Right cardiac atrium (tissue), 5 donors: Measurements from ENCODE around the gene SHOX. TPM values are rescaled to one million over a fixed set of nuclear protein-coding genes. Genes with fewer than 3 reads are reported as not detected.
"Not testable (repeated sequence)": the region's sequence is repeated elsewhere in the genome, so short reads cannot be mapped to it uniquely, and the experiment has no call there.

Experiments
- ATAC-seq, 2 donors: fragments of 200-7000 bp; cut with Tn5 transposase; one replicate each; pipeline versions ENCODE4 v1.8.0 to v1.9.1; 2020; ENCODE audit warnings: moderate library complexity in 2 of 2, mild to moderate bottlenecking in 1 of 2
- DNase-seq, 3 donors: peaks; one replicate each; pipeline ENCODE4 v3.0.0-alpha.2; 2020
- H3K27ac ChIP-seq: one replicate; pipeline ENCODE4 v1.5.1; 2013; ENCODE audit warnings: mild to moderate bottlenecking, low read length, control low read depth, moderate library complexity
- H3K27me3 ChIP-seq: one replicate; pipeline ENCODE4 v1.6.1; 2013; ENCODE audit not compliant: control insufficient read depth, insufficient read depth
- H3K4me1 ChIP-seq: one replicate; pipeline ENCODE4 v1.6.1; 2013; ENCODE audit warnings: low read length; ENCODE audit not compliant: control insufficient read depth, insufficient read depth
- H3K4me3 ChIP-seq: one replicate; pipeline ENCODE4 v1.5.1; 2013; ENCODE audit warnings: low read length, control low read depth
- H3K9me3 ChIP-seq: one replicate; pipeline ENCODE4 v1.6.1; 2013; ENCODE audit warnings: low read length; ENCODE audit not compliant: control insufficient read depth
- WGBS: extraction: QIAGEN DNeasy Blood & Tissue Kit; methylation state at CpG from one replicate; pipeline ENCODE4 v1.1.7; 2013; 5-methylcytosine and 5-hydroxymethylcytosine counted together
- intact Hi-C, 4 donors: fragments of 100-400 bp; cut with DNase I; formaldehyde crosslinking; loops; one replicate each; pipeline versions ENCODE4 v1.11.0 to v1.14.0; 2022 to 2023
- long read RNA-seq, 4 donors: library from polyadenylated mRNA; unstranded; transcript quantifications; one replicate each; pipeline ENCODE4 v2.0.0, GENCODE V29; 2020 to 2021
- polyA plus RNA-seq: library from polyadenylated mRNA; stranded (reverse); fragments of 200-250 nt; gene quantifications from one replicate; pipeline ENCODE4 v1.2.3, GENCODE V29; 2013
- total RNA-seq, 4 donors: library from RNA; stranded (reverse); fragmentation: NEBNext Ultra II Directional; extraction: Animal tissue kit (Norgen Biotek cat#: 25700); gene quantifications; one replicate each; pipeline ENCODE4 v1.2.1, GENCODE V29; 2021
- donor health status: healthy with polysubstance abuse.
- donor health status: DM: no; HTN: yes; CAD: no.
- donor health status: DM: no; HTN: no; CAD: no.
- donor health status: DM: no; HTN: yes; CAD: no; lungs with severe emphysema.
- donor health status: DM: yes; HTN: yes; CAD: no.

The SHOX gene
- not detected for total RNA-seq
- polyA plus RNA-seq, result not detected
- long read RNA-seq, donor 1, result 0 reads
- long read RNA-seq, donor 2, result 0 reads
- long read RNA-seq, donor 3, result 0 reads
- long read RNA-seq, donor 4, result 0 reads

- H3K27me3 ChIP-seq, result peaks cover 8% of the 10 kb centered on the region
- DNase-seq (no peak), ATAC-seq (no peak)
- no peaks in the 10 kb centered on the region for H3K9me3 ChIP-seq
- no peaks in the 10 kb centered on the region for H3K4me1 ChIP-seq
- WGBS, result 1% methylated on average over 84 of the region's 84 CpGs
- no peak within 1 kb of the TSS for H3K27ac ChIP-seq
- intact Hi-C loops, result no loop called here
- H3K4me3 ChIP-seq, result no peak within 1 kb of the TSS
Measured at GRCh38 chrX:630612-631496, at the start of gene SHOX. SHOX (plus strand) TSS chrX:630791; CDS start chrX:630898, 107 bp downstream.

GRCh38 chrX:581066-581465 lies 49.5 kb upstream of the SHOX start:
- no peaks in the 10 kb centered on the region for H3K27me3 ChIP-seq
- H3K4me1 ChIP-seq, result no peaks in the 10 kb centered on the region
- peaks cover 3% of the 10 kb centered on the region for H3K9me3 ChIP-seq
- H3K27ac ChIP-seq, result no peak overlapping the region
- 91% methylated on average over 1 of the region's 1 CpG for WGBS
- no peak overlapping the region for H3K4me3 ChIP-seq
- intact Hi-C loops, result no loop called here
- DNase-seq (no peak), ATAC-seq (no peak)

GRCh38 chrX:581720-582298 lies 48.8 kb upstream of the SHOX start:
- H3K9me3 ChIP-seq, result no peaks in the 10 kb centered on the region
- DNase-seq, result no peak
- no peaks in the 10 kb centered on the region for H3K27me3 ChIP-seq
- ATAC-seq, result no peak
- H3K4me3 ChIP-seq, result no peak overlapping the region
- 86% methylated on average over 7 of the region's 7 CpGs for whole genome bisulfite sequencing
- H3K4me1 ChIP-seq, result no peaks in the 10 kb centered on the region
- H3K27ac ChIP-seq, result no peak overlapping the region
- intact Hi-C loops, result no loop called here

DNA sequence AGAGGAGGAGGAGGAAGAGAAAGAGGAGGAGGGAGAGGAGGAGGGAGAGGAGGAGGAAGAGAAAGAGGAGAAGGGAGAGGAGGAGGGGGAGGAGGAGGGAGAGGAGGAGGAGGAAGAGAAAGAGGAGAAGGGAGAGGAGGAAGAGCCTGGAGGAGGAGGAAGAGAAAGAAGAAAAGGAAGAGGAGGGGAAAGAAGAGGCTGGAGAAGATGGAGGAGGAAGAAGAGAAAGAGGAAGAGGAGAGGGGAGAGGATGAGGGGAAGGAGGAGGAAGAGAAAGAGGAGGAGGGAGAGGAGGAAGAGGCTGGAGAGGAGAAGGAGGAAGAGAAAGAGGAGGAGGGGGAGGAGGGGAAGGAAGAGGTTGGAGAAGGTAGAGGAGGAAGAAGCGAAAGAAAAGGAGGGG lies 46.0 kb upstream of the SHOX start:
- DNase-seq, result no peak
- H3K27ac ChIP-seq, result no peak overlapping the region
- H3K9me3 ChIP-seq, result no peaks in the 10 kb centered on the region
- 50% methylated on average over 1 of the region's 1 CpG for WGBS
- no peak for ATAC-seq
- intact Hi-C loops, result no loop called here
- H3K4me3 ChIP-seq, result no peak overlapping the region
- H3K4me1 ChIP-seq, result no peaks in the 10 kb centered on the region
- no peaks in the 10 kb centered on the region for H3K27me3 ChIP-seq

DNA sequence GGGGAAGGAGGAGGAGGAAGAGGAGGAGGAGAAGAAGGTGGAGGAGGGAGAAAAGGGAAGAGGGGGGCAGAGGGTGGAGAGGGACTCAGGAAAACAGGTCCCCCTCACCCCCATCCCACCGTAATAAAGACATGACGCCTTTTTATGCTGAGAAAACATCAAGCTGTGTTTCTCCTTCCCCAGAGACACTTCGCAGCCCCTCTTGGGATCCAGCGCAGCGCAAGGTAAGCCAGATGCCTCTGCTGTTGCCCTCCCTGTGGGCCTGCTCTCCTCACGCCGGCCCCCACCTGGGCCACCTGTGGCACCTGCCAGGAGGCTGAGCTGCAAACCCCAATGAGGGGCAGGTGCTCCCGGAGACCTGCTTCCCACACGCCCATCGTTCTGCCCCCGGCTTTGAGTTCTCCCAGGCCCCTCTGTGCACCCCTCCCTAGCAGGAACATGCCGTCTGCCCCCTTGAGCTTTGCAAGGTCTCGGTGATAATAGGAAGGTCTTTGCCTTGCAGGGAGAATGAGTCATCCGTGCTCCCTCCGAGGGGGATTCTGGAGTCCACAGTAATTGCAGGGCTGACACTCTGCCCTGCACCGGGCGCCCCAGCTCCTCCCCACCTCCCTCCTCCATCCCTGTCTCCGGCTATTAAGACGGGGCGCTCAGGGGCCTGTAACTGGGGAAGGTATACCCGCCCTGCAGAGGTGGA lies 45.3 kb upstream of the SHOX start:
- DNase-seq (no peak), ATAC-seq (no peak)
- Histone ChIP-seq H3K4me1 (no peaks in the 10 kb centered on the region), H3K27me3 (no peaks in the 10 kb centered on the region), H3K27ac (no peak overlapping the region), H3K4me3 (no peak overlapping the region), H3K9me3 (no peaks in the 10 kb centered on the region)
- 44% methylated on average over 21 of the region's 21 CpGs for WGBS
- intact Hi-C loops, result no loop called here

DNA sequence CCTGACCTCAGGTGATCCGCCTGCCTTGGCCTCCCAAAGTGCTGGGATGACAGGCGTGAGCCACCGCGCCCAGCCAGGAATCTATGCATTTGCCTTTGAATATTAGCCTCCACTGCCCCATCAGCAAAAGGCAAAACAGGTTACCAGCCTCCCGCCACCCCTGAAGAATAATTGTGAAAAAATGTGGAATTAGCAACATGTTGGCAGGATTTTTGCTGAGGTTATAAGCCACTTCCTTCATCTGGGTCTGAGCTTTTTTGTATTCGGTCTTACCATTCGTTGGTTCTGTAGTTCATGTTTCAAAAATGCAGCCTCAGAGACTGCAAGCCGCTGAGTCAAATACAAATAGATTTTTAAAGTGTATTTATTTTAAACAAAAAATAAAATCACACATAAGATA lies 44.2 kb upstream of the SHOX start:
- Histone ChIP-seq H3K4me1 (no peaks in the 10 kb centered on the region), H3K9me3 (no peaks in the 10 kb centered on the region), H3K4me3 (no peak overlapping the region), H3K27ac (no peak overlapping the region), H3K27me3 (no peaks in the 10 kb centered on the region)
- no peak for DNase-seq
- intact Hi-C loops, result no loop called here
- WGBS, result 92% methylated on average over 8 of the region's 8 CpGs
- no peak for ATAC-seq

DNA sequence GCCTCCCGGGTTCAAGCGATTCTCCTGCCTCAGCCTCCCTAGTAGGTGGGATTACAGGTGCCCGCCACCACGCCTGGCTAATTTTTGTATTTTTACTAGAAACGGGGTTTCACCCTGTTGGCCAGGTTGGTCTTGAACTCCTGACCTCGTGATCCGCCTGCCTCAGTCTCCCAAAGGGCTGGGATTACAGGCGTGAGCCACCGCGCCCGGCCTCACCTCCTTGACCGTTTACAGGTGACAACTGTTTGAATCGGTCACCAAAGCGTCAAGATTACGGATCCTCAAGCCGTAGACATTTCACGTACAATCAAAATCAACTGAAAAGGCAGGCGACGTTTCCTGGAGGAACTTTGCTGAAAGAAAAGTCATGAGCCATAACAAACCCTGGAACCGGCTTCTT lies 41.3 kb upstream of the SHOX start:
- WGBS, result 87% methylated on average over 20 of the region's 20 CpGs
- intact Hi-C loops, result not testable (repeated sequence)

GRCh38 chrX:590693-591404 lies 39.7 kb upstream of the SHOX start:
- Histone ChIP-seq H3K27me3 (no peaks in the 10 kb centered on the region), H3K9me3 (peaks cover 4% of the 10 kb centered on the region), H3K4me1 (no peaks in the 10 kb centered on the region), H3K4me3 (no peak overlapping the region), H3K27ac (no peak overlapping the region)
- intact Hi-C loops, result no loop called here
- ATAC-seq (no peak), DNase-seq (no peak)
- 77% methylated on average over 24 of the region's 24 CpGs for WGBS

More for the DNA sequence above, 41.3 kb upstream of the SHOX start:
- not testable (repeated sequence) for H3K4me3 ChIP-seq, H3K27ac ChIP-seq, H3K27me3 ChIP-seq, H3K4me1 ChIP-seq, DNase-seq, ATAC-seq, H3K9me3 ChIP-seq

DNA sequence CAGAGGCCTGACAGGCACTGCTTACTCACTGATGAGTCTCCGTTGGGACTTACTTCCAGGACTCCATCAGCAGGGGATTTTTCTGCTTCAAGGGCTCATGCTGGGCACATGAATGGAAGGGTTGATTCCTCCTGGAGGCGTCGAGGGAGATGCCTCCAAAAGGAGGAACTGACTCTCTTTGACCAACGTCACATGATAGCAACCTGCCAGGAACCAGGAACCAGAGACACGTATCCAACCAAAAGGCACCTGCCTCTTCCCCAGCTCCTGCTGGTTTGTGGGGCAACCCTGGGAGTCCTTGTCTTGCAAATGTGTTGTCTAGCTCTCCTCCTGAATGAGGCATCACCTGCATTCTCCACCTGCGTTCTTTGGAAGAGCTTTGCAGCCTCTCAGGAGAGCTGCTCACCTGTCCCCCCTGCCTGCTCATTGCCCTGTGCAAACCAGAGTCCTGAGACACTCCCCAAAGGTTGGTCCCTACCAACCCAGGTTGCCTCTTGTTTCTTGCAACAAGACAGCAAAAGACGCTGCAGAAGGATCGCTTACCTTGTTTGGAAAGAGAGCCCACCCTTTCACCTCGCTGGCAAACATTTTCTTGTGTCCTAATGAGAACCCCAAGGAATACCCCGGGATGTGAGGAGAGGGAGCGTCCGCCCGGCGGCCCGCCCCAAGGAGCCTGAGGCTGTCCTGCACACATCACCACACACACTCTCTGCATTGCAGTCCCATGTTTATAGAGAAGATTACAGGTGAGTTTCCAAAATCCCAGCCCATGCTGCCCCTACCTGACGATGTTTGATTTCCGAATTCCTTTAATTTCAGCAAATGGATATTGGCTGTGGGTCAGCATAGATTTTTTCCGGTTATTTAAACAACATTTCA lies 30.5 kb upstream of the SHOX start:
- H3K4me3 ChIP-seq, result no peak overlapping the region
- 53% methylated on average over 18 of the region's 18 CpGs for whole genome bisulfite sequencing
- intact Hi-C loops, result no loop called here
- H3K27ac ChIP-seq, result no peak overlapping the region
- DNase-seq (no peak), ATAC-seq (no peak)
- no peaks in the 10 kb centered on the region for H3K4me1 ChIP-seq
- H3K27me3 ChIP-seq, result no peaks in the 10 kb centered on the region
- peaks cover 8% of the 10 kb centered on the region for H3K9me3 ChIP-seq

DNA sequence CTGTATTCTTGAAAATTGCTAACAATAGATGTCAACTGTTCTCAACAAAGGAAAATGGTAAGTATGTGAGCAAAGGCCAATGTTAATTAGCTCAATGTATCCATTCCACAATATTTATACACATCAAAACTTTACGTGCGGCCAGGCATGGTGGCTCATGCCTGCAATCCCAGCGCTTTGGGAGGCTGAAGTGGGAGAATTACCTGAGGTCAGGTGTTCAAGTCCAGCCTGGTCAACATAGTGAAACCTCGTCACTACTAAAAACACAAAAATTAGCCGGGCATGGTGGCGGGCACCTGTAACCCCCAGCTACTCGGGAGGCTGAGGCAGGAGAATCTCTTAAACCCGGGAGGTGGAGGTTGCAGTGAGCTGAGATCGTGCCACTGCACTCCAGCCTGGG lies 27.6 kb upstream of the SHOX start:
- WGBS, result 90% methylated on average over 9 of the region's 9 CpGs
- ATAC-seq, result not testable (repeated sequence)

More for the DNA sequence above, 27.6 kb upstream of the SHOX start:
- H3K27me3 ChIP-seq, DNase-seq, H3K27ac ChIP-seq, H3K4me1 ChIP-seq, intact Hi-C loops, H3K9me3 ChIP-seq, H3K4me3 ChIP-seq: not testable (repeated sequence)
